HG02588 (cell line): Measurements from ENCODE around the gene AKR1D1.
"Not testable (repeated sequence)": the region's sequence is repeated elsewhere in the genome, so short reads cannot be mapped to it uniquely, and the experiment has no call there.

ENCODE experiments used
- ATAC-seq: cut with Tn5 transposase; IDR thresholded peaks from one replicate; pipeline ENCODE4 v1.9.1; 2021; ENCODE audit warnings: mild to moderate bottlenecking, moderate library complexity; ENCODE audit not compliant: unreplicated experiment

AKR1D1 gene

DNA sequence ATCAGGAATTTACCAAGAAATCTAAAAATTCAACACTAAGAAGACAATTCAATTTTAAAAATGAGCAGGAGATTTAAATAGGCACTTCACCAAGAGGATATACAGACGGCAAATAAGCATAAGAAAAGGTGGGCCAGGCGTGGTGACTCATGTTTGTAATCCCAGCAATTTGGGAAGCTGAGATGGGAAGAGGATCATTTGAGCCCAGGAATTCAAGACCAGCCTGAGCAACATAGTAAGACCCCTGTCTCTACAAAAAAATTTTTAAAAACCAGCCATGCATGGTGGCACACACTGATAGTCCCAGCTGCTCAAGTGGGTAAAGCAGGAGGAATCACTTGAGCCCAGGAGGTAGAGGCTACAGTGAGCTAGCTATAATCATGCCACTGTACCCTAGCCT is 3.5 kb upstream of the AKR1D1 start:
- ATAC-seq: no peak

- ATAC-seq: no peak
These were observed 2.1 kb upstream of the AKR1D1 start for GRCh38 chr7:138074121-138074520.

- no peak for ATAC-seq
These were observed 1.7 kb upstream of the AKR1D1 start for GRCh38 chr7:138074540-138074939.

- no peak for ATAC-seq
These were observed 909 bp upstream of the AKR1D1 start for GRCh38 chr7:138075350-138075749.

DNA sequence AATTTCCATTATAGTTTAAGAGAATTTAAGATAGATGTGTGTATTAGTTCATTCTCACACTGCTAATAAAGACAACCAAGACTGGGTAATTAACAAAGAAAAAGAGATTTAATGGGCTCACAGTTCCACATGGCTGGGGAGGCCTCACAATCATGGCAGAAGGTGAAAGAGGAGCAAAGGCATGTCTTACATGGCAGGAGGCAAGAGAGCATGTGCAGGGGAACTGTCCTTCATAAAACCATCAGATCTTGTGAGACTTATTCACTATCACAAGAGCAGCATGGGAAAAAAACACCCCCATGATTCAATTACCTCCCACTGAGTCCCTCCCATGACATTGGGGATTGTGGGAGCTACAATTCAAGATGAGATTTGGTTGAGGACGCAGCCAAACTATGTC is 473 bp upstream of the AKR1D1 start:
- not testable (repeated sequence) for ATAC-seq

DNA sequence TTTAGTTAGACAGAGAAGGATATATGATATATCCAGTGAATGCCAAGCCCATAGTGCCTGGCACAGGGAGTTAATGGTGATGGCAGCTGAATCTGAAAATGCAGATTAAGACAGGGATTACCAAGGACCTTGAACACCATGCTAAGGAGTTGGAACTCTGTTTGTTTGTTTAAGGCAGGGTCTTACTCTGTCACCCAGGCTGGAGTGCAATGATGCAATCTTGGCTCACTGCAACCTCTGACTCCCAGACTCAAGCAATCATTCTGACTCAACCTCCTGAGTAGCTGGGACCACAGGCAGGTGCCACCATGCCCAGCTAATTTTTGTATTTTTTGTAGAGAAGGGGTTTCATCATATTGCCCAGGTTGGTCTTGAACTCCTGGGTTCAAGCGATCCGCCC is 1.6 kb downstream of the AKR1D1 start:
- ATAC-seq: no peak

DNA sequence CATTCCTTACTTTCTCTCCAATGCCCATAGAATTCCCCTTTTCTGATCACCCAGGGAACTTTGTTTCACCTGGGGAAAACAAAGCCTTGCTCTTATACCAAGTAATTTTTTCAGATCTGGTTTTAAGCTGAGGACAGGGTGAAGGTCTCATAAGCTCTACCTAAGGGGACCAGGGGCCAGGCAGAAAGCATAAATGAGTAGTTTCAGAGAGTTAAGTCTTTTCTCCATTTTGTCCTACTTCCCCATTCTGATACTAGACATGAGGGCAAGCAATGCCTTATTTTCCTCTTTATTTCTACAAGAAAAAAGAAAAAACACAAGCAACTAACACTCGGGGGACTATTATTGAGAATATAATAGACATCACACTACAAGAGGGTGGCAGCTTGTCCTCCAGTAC is 2.9 kb downstream of the AKR1D1 start:
- no peak for ATAC-seq

DNA sequence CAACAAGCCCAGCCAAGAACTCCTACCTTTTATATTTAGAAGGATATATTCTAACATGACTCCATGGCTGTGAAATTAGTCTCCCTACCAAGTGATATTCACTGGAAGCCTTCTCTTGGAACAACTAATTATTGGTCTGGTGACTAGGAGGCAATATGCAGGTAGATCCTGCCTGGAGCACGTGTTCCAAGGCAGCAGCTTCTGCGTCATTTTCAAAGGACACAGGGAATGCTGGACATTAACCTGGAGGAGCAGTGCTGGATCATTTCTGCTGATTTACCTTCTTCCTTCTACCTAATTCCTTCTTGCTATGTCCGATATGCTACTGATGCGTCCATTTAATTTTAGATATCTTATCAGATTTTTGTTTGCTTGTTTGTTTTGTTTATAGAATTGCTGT is 5.6 kb downstream of the AKR1D1 start:
- no peak for ATAC-seq

DNA sequence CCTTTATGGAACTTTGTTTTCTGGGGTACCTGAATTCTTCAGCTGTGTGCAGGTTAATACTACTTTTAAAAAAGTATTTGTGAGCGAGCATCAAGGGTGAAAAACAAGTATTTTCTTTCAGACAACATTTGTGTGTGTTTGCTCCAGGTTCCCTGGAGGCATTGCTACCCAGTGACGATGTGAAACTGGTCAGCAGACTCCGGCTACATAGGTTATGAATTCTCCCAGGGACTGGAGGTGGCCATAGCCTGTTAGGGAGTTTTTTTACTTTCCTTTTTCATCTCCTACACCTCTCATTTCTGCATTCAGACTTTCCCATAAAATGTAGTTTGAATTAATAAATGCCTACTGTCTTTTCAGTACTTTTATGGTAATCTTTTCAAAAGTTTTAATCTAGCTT is 7.6 kb downstream of the AKR1D1 start:
- ATAC-seq: no peak

GRCh38 chr7:138086563-138087270 is 10.5 kb downstream of the AKR1D1 start:
- no peak for ATAC-seq

GRCh38 chr7:138089080-138089901 is 13.0 kb downstream of the AKR1D1 start:
- no peak for ATAC-seq

- no peak for ATAC-seq
These were observed 14.8 kb downstream of the AKR1D1 start for GRCh38 chr7:138091032-138091431.

DNA sequence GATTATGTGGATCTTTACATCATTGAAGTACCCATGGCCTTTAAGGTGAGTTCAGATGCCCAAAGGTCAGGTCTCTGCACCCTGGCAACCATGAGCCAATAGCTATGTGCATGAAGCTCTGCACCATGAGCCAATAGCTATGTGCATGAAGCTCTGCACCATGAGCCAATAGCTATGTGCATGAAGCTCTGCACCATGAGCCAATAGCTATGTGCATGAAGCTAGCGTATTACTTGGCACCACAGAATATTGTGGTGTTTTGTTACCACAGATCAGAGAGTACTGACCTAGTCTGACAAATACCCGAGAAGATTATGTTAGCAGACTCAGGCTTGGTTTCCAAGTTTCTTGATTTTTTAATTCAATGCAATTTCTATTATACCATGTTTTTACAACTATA is 15.6 kb downstream of the AKR1D1 start:
- not testable (repeated sequence) for ATAC-seq

DNA sequence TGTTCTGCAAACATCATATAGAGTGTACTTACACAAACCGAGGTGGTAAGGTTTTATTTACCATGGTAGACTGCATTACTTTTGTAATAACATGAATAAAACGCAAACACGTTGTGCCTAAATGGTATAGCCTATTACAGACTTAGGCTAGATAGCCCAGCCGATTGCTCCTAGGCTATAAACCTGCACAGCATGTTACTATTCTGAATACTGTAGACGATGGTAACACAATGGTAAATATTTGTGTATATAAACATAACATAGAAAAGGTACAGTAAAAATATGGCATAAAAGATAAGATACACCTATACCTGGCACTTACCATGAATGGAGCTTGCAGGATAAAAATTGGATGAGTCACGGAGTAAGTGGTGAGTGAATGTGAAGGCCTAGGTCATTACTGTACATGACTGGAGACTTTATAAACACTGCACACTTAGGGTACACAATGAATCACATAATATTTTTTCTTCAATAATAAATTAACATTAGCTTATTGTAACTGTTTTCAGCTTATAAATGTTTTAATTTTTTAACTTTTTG is 16.3 kb downstream of the AKR1D1 start:
- ATAC-seq: no peak

GRCh38 chr7:138095972-138096935 is 20.0 kb downstream of the AKR1D1 start:
- no peak for ATAC-seq

- ATAC-seq: no peak
These were observed 20.9 kb downstream of the AKR1D1 start for GRCh38 chr7:138097064-138097741.

GRCh38 chr7:138099813-138100212 is 23.6 kb downstream of the AKR1D1 start:
- no peak for ATAC-seq

GRCh38 chr7:138105221-138105620 is 29.0 kb downstream of the AKR1D1 start:
- no peak for ATAC-seq

- ATAC-seq: no peak
These were observed 38.8 kb downstream of the AKR1D1 start for GRCh38 chr7:138115047-138115446.

- no peak for ATAC-seq
These were observed 39.9 kb downstream of the AKR1D1 start for GRCh38 chr7:138116141-138116540.
